GM19193 (cell line): Measurements from ENCODE around the gene BRSK2.

Experiments
- POLR2A ChIP-seq: IDR thresholded peaks from 4 replicates; pipeline ENCODE4 v1.6.1; 2011; ENCODE audit not compliant: insufficient read depth, insufficient read length; ENCODE audit errors: extremely low read depth

Gene BRSK2

DNA sequence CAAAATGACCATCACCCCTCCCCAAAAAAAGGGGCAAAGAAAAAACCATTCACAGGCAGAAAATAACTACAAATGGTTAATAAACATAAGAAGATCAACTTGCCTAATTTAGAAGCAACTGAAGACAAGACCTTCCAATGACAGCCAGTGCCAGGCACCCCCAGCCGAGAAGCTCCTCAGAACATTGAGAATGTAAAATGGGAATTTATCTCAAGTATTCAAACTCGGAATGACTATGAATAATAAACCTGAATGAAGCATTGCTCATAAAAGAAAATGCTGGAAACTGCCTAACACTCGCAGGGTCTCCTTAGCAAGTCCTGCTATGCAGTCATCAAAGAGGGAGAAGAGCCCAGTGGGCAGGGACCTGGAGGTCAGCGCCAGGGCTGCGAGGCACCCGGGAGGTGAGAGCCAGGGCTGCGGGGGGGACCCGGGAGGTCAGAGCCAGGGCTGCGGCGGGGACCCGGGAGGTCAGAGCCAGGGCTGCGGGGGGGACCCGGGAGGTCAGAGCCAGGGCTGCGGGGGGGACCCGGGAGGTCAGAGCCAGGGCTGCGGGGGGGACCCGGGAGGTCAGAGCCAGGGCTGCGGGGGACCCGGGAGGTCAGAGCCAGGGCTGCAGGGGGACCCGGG is 120.0 kb downstream of the BRSK2 start:
- no peak for TF ChIP-seq POLR2A

DNA sequence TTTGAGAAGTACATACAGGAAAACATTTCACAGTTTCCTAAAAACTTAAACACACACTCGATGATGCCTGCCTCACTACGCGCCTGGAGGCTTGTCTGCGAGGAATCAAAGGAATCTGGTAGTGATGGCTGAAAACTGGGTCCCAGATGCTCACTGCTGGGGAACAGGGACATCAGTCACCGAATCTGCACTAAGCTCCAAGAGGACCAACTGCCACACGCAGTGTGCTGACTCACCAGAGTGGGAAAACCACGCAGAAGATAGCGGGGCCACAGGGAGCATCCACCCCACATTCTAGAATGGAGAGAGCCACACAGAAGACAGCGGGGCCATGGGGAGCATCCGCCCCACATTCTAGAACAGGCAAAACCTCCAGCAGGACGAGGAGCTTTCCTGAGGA is 121.2 kb downstream of the BRSK2 start:
- no peak for TF ChIP-seq POLR2A

DNA sequence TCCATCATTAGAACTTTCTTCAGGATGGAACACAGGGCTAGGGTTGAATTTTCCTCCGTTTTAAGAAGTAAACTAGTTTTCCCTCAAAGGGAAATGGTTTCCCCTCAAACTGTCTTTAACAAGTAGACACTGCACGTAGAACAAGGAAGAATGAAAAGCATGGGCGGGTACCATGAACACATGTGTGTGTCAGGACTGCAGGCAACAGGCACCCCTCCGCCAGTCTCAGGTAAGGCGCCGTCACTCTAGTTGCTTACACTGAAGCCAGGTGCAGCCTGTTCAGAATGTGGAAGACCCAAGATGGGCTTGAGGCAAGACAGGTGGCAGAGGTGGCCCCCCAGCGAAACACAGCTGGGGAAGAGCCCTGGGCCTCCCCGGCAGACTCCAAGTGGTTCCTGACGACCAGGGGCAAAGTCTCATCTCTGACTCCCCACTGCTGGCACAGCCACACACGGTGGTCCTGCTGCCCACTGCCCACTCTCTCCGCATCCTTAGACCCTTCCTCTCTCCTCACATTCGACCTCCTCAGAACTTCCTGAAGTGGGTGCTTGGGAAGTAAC is 122.3 kb downstream of the BRSK2 start:
- TF ChIP-seq POLR2A = no peak
